ENCODE measurements around the gene CDH1.

GRCh38 chr16:68719993-68720489 is 17.1 kb upstream of the CDH1 start:
- no peak for TF ChIP-seq YY1 (IDR thresholded peaks at IDR 0.05; ENCODE audit: low read depth)
- TF ChIP-seq, protein P1, sequence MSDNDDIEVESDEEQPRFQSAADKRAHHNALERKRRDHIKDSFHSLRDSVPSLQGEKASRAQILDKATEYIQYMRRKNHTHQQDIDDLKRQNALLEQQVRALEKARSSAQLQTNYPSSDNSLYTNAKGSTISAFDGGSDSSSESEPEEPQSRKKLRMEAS (IDR thresholded peaks at IDR 0.05), result no peak

All from Ishikawa (cell line).